ENCODE data around the gene KXD1.

KXD1 gene

DNA sequence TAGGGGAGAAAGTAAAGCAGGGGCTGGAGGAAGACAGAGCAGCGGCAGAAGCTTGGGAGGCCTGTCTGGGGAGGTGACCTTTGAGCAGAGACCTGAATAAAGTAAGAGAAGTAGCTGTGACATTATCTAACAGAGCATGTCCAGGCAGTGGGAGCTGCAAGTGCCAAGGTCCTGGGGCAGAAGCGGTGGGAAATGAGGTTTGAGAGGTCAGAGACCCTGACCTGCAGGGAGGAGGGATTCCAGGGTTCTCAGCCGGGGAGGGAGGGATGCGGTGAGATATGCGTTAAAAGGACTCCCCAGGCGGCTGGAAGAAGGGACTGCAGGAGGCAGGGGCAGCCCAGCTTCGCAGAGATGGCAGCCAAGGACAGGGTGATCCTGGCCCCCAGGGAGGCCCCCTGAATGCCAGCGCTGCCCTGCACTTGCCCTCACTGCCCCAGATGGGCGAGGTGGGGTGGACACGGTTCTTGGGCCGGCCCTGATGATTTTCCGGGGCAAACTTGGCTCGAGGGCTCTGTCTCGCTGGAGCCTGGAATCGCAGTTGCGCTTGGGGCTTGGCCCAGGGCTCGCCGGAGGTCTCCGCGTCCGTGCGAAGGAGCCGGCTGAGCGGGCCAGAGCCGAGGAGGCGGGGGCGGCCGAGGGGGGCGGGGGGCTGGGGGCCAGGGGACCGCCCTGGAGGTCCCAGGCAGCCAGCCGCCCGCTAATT is 45.7 kb downstream of the KXD1 start:
- Histone ChIP-seq H2AK5ac (ENCODE audit: low read length) (no peak overlapping the region), H3K4ac (ENCODE audit: low read depth, low read length) (no peak overlapping the region), H3K4me1 (ENCODE audit: control insufficient read depth in 1 of 2, insufficient read depth in 2 of 2, low read length in 2 of 2) (peaks cover 0 to 4% of the 10 kb centered on the region in 2 experiments), H4K91ac (ENCODE audit: low read depth, low read length) (no peak overlapping the region), H3K9ac (ENCODE audit: low read length) (peak overlapping the region; percentile 18), H3K27me3 (ENCODE audit: insufficient read depth, low read length) (peaks cover 52% of the 10 kb centered on the region), H3K14ac (ENCODE audit: low read length) (no peak overlapping the region), H3K79me2 (ENCODE audit: control insufficient read depth, insufficient read depth, low read length, poor library complexity) (no peaks in the 10 kb centered on the region), H3K79me1 (ENCODE audit: low read length) (no peaks in the 10 kb centered on the region), H3K4me3 (ENCODE audit: low read depth, low read length) (no peak overlapping the region), H2BK5ac (ENCODE audit: low read depth, low read length, poor library complexity) (no peak overlapping the region), H3K4me2 (ENCODE audit: low read length) (no peak overlapping the region), H2AFZ (ENCODE audit: insufficient read depth, low read length, poor library complexity) (no peak overlapping the region), H3K18ac (ENCODE audit: low read length) (no peak overlapping the region), H3K9me3 (ENCODE audit: insufficient read depth, low read depth, low read length) (no peaks in the 10 kb centered on the region), H3K36me3 (ENCODE audit: control insufficient read depth in 1 of 2, insufficient read depth in 2 of 2, low read length in 2 of 2) (no peaks in the 10 kb centered on the region), H2BK120ac (ENCODE audit: insufficient read depth, low read length, poor library complexity) (no peak overlapping the region), H3K27ac (ENCODE audit: low read depth, low read length) (no peak overlapping the region), H2BK12ac (ENCODE audit: low read length) (no peak overlapping the region), H4K12ac (ENCODE audit: low read depth, low read length) (no peak overlapping the region), H3K23ac (ENCODE audit: low read length) (no peak overlapping the region), H4K8ac (ENCODE audit: low read depth, low read length) (no peak overlapping the region)
- peak in 1 of 2 donors; percentile 23 for DNase-seq
- no CpG with 5 or more reads among the region's 32 CpGs for WGBS (ENCODE audit: extremely low coverage, insufficient coverage, insufficient read length)

DNA sequence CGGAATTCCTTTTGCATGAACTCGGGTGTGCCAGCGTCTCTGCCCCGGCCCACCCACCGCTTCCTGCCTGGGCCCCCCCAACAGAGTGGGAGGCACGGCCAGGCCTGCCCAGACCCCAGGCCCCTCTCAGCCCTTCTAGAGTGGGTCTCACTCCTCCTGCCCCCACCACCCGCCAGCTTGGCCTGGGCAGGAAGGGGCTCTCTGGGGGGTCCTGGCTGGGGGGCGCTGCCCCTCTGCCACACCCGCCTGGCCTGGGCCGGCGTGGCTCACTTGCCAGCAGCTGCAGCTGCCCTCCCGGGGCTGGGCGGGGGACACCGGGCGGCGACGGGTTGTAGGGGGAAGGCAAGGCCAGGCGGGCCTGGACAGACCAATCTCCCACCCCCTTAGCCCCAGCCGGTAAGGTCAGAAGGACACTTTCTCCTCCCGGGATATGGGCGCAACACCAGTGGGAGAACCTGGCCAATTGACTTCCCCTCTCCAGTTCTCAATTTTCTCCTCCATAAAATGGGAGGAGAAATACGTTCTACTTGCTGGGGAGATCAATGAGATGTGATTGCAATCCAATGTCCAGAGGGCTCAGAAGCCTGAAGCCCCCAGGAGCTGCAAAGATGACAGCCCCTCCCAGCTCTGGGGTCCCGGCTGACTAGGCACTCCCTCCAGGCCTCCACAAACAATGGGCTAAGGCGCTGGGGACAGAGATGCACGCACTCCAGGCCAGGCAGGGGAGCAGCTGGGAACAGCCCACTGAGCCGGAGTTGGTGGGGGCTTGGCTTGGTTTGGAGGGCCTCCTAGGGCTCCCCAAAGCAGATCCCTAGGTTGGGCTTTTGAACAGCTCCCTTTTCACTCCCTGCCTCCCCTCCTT is 46.5 kb downstream of the KXD1 start:
- Histone ChIP-seq H3K27me3 (ENCODE audit: insufficient read depth, low read length) (peaks cover 59% of the 10 kb centered on the region), H3K23ac (ENCODE audit: low read length) (no peak overlapping the region), H3K79me1 (ENCODE audit: low read length) (no peaks in the 10 kb centered on the region), H3K79me2 (ENCODE audit: control insufficient read depth, insufficient read depth, low read length, poor library complexity) (no peaks in the 10 kb centered on the region), H3K9me3 (ENCODE audit: insufficient read depth, low read depth, low read length) (no peaks in the 10 kb centered on the region), H3K27ac (ENCODE audit: low read depth, low read length) (no peak overlapping the region), H4K8ac (ENCODE audit: low read depth, low read length) (no peak overlapping the region), H3K4me3 (ENCODE audit: low read depth, low read length) (no peak overlapping the region), H2BK12ac (ENCODE audit: low read length) (no peak overlapping the region), H2BK5ac (ENCODE audit: low read depth, low read length, poor library complexity) (no peak overlapping the region), H2BK120ac (ENCODE audit: insufficient read depth, low read length, poor library complexity) (no peak overlapping the region), H3K4ac (ENCODE audit: low read depth, low read length) (no peak overlapping the region), H3K36me3 (ENCODE audit: control insufficient read depth in 1 of 2, insufficient read depth in 2 of 2, low read length in 2 of 2) (no peaks in the 10 kb centered on the region), H3K18ac (ENCODE audit: low read length) (no peak overlapping the region), H3K9ac (ENCODE audit: low read length) (no peak overlapping the region), H3K14ac (ENCODE audit: low read length) (no peak overlapping the region), H2AK5ac (ENCODE audit: low read length) (no peak overlapping the region), H2AFZ (ENCODE audit: insufficient read depth, low read length, poor library complexity) (no peak overlapping the region), H4K91ac (ENCODE audit: low read depth, low read length) (no peak overlapping the region), H3K4me1 (ENCODE audit: control insufficient read depth in 1 of 2, insufficient read depth in 2 of 2, low read length in 2 of 2) (peaks cover 0 to 4% of the 10 kb centered on the region in 2 experiments), H3K4me2 (ENCODE audit: low read length) (no peak overlapping the region), H4K12ac (ENCODE audit: low read depth, low read length) (no peak overlapping the region)
- WGBS (ENCODE audit: extremely low coverage, insufficient coverage, insufficient read length): no CpG with 5 or more reads among the region's 26 CpGs
- DNase-seq: no peak

DNA sequence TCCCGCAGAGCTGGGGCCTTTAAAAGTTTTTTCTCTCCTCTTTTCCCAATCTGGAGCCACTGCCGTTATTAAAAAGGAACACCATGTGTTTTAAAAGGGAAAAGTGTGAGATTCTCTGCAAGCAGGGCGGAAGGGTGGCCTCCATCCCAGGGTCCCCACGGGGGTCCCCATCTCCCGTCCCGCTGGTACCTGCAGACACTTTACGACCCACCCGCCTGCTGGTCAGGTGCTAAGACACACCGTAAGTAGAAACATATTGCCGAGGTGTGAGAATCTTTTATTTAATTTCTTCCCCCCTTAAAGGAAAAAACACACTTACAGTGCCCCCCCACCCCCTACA is 47.1 kb downstream of the KXD1 start:
- Histone ChIP-seq H3K36me3 (ENCODE audit: control insufficient read depth in 1 of 2, insufficient read depth in 2 of 2, low read length in 2 of 2) (no peaks in the 10 kb centered on the region), H3K9me3 (ENCODE audit: insufficient read depth, low read depth, low read length) (no peaks in the 10 kb centered on the region), H3K4me3 (ENCODE audit: low read depth, low read length) (no peak overlapping the region), H2BK120ac (ENCODE audit: insufficient read depth, low read length, poor library complexity) (no peak overlapping the region), H2BK12ac (ENCODE audit: low read length) (no peak overlapping the region), H3K14ac (ENCODE audit: low read length) (no peak overlapping the region), H3K4me1 (ENCODE audit: control insufficient read depth in 1 of 2, insufficient read depth in 2 of 2, low read length in 2 of 2) (peaks cover 0 to 4% of the 10 kb centered on the region in 2 experiments), H3K18ac (ENCODE audit: low read length) (no peak overlapping the region), H4K8ac (ENCODE audit: low read depth, low read length) (no peak overlapping the region), H3K27me3 (ENCODE audit: insufficient read depth, low read length) (peaks cover 65% of the 10 kb centered on the region), H4K91ac (ENCODE audit: low read depth, low read length) (no peak overlapping the region), H3K79me2 (ENCODE audit: control insufficient read depth, insufficient read depth, low read length, poor library complexity) (no peaks in the 10 kb centered on the region), H3K27ac (ENCODE audit: low read depth, low read length) (no peak overlapping the region), H2AFZ (ENCODE audit: insufficient read depth, low read length, poor library complexity) (no peak overlapping the region), H3K4me2 (ENCODE audit: low read length) (no peak overlapping the region), H3K23ac (ENCODE audit: low read length) (no peak overlapping the region), H2AK5ac (ENCODE audit: low read length) (no peak overlapping the region), H3K4ac (ENCODE audit: low read depth, low read length) (no peak overlapping the region), H4K12ac (ENCODE audit: low read depth, low read length) (no peak overlapping the region), H3K9ac (ENCODE audit: low read length) (no peak overlapping the region), H2BK5ac (ENCODE audit: low read depth, low read length, poor library complexity) (no peak overlapping the region), H3K79me1 (ENCODE audit: low read length) (no peaks in the 10 kb centered on the region)
- DNase-seq: no peak
- WGBS (ENCODE audit: extremely low coverage, insufficient coverage, insufficient read length): no CpG with 5 or more reads among the region's 10 CpGs

DNA sequence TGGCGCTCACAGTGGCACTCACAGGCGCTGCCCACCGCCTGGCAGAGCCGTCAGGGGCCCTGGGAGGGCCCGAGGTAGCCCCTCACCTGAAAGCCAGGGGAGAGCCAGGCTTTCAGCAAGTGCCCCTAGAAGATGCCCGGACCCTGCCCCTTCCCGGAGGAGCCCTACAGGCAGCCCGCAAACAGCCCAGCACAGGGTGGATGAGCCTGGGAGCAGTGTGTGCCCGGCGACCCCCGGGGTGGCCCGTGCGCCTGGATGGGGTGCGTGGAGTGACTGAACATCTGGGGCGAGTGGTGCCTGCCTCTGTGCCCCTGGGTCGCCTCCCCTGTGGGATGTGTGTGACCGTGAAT is 47.5 kb downstream of the KXD1 start:
- Histone ChIP-seq H2BK12ac (ENCODE audit: low read length) (no peak overlapping the region), H3K27me3 (ENCODE audit: insufficient read depth, low read length) (peaks cover 69% of the 10 kb centered on the region), H3K4ac (ENCODE audit: low read depth, low read length) (no peak overlapping the region), H3K79me2 (ENCODE audit: control insufficient read depth, insufficient read depth, low read length, poor library complexity) (no peaks in the 10 kb centered on the region), H3K27ac (ENCODE audit: low read depth, low read length) (no peak overlapping the region), H3K79me1 (ENCODE audit: low read length) (no peaks in the 10 kb centered on the region), H2AFZ (ENCODE audit: insufficient read depth, low read length, poor library complexity) (no peak overlapping the region), H2AK5ac (ENCODE audit: low read length) (no peak overlapping the region), H2BK5ac (ENCODE audit: low read depth, low read length, poor library complexity) (no peak overlapping the region), H3K4me3 (ENCODE audit: low read depth, low read length) (no peak overlapping the region), H3K4me1 (ENCODE audit: control insufficient read depth in 1 of 2, insufficient read depth in 2 of 2, low read length in 2 of 2) (peaks cover 1 to 5% of the 10 kb centered on the region in 2 experiments), H4K91ac (ENCODE audit: low read depth, low read length) (no peak overlapping the region), H4K8ac (ENCODE audit: low read depth, low read length) (no peak overlapping the region), H3K9me3 (ENCODE audit: insufficient read depth, low read depth, low read length) (no peaks in the 10 kb centered on the region), H2BK120ac (ENCODE audit: insufficient read depth, low read length, poor library complexity) (no peak overlapping the region), H3K23ac (ENCODE audit: low read length) (no peak overlapping the region), H3K36me3 (ENCODE audit: control insufficient read depth in 1 of 2, insufficient read depth in 2 of 2, low read length in 2 of 2) (no peaks in the 10 kb centered on the region), H4K12ac (ENCODE audit: low read depth, low read length) (no peak overlapping the region), H3K14ac (ENCODE audit: low read length) (no peak overlapping the region), H3K9ac (ENCODE audit: low read length) (no peak overlapping the region), H3K18ac (ENCODE audit: low read length) (no peak overlapping the region), H3K4me2 (ENCODE audit: low read length) (no peak overlapping the region)
- DNase-seq: no peak
- WGBS (ENCODE audit: extremely low coverage, insufficient coverage, insufficient read length): no CpG with 5 or more reads among the region's 17 CpGs

Data from trophoblast cell (in vitro differentiated cells and primary cell).